K562 (cell line): ENCODE data around the gene RNF212B. TPM values are rescaled to one million over a fixed set of nuclear protein-coding genes. Genes with fewer than 3 reads are reported as not detected.

Source experiments
- ARID3A ChIP-seq: IDR thresholded peaks from 2 replicates; pipeline ENCODE4 v1.6.1; 2012; ENCODE audit warnings: low read depth, low read length, improper control_type of control experiment, borderline replicate concordance
- CHD4 ChIP-seq: fragments of 200-600 bp; sonication (generic); IDR thresholded peaks from 3 replicates; pipeline ENCODE4 v1.6.1; 2012; ENCODE audit warnings: low read depth, mild to moderate bottlenecking, mixed read lengths, low read length, inconsistent platforms; ENCODE audit not compliant: insufficient read depth, insufficient replicate concordance, poor library complexity, severe bottlenecking
- CREB3 ChIP-seq: fragments of 450-650 bp; conservative IDR thresholded peaks from 2 replicates; pipeline ENCODE4 v1.6.1; 2016; ENCODE audit warnings: missing genetic modification characterization, low read depth, mild to moderate bottlenecking, missing compliant biosample characterization, moderate library complexity
- DPF2 ChIP-seq: fragments of 450-650 bp; IDR thresholded peaks from 2 replicates; pipeline ENCODE4 v1.6.1; 2016
- E2F1 ChIP-seq: sonication (generic); formaldehyde crosslinking; IDR thresholded peaks from 2 replicates; pipeline ENCODE4 v1.8.1; 2023; ENCODE audit warnings: mild to moderate bottlenecking, missing genetic modification reagents, moderate library complexity
- FOXA3 ChIP-seq, 2 experiments: fragments of 450-650 bp in 1 of 2; sonication (generic) in 1 of 2; formaldehyde crosslinking; IDR thresholded peaks in 1 of 2; conservative IDR thresholded peaks in 1 of 2; 2 replicates each; pipeline versions ENCODE4 v1.4.0 to v1.8.0; 2020 to 2022; ENCODE audit warnings: mild to moderate bottlenecking in 2 of 2, missing genetic modification reagents in 1 of 2
- FUS ChIP-seq: fragments of 200-400 bp; formaldehyde crosslinking; optimal IDR thresholded peaks from 2 replicates; pipeline ENCODE3; 2017; ENCODE audit warnings: low read depth, low read length
- HDAC6 ChIP-seq: IDR thresholded peaks from 2 replicates; pipeline ENCODE4 v1.6.1; 2012; ENCODE audit warnings: low read depth, mild to moderate bottlenecking, control low read depth, inconsistent platforms, low read length, moderate library complexity
- MAX ChIP-seq: sonication (generic); formaldehyde crosslinking; IDR thresholded peaks from 2 replicates; pipeline ENCODE4 v1.9.0; 2022; ENCODE audit warnings: mild to moderate bottlenecking, missing genetic modification reagents
- NCOA1 ChIP-seq: fragments of 450-650 bp; IDR thresholded peaks from 2 replicates; pipeline ENCODE4 v1.6.1; 2016; ENCODE audit warnings: low read depth
- POLR2G ChIP-seq: fragments of 200-400 bp; formaldehyde crosslinking; IDR thresholded peaks from 2 replicates; pipeline ENCODE4 v1.6.1; 2017; ENCODE audit warnings: low read depth, mild to moderate bottlenecking, antibody characterized with exemption, low read length, moderate library complexity
- PTBP1 ChIP-seq: fragments of 200-400 bp; formaldehyde crosslinking; IDR thresholded peaks from 2 replicates; pipeline ENCODE4 v1.6.1; 2017; ENCODE audit warnings: low read depth, low read length
- SMARCE1 ChIP-seq: fragments of 450-650 bp; IDR thresholded peaks from 2 replicates; pipeline ENCODE4 v1.7.1; 2016; ENCODE audit warnings: mild to moderate bottlenecking
- SNRNP70 ChIP-seq: fragments of 200-400 bp; formaldehyde crosslinking; optimal IDR thresholded peaks from 2 replicates; pipeline ENCODE3; 2017; ENCODE audit warnings: low read depth, low read length
- SP2 ChIP-seq: IDR thresholded peaks from 2 replicates; pipeline ENCODE4 v1.6.1; 2011; ENCODE audit warnings: mild to moderate bottlenecking, low read depth, low read length, moderate library complexity; ENCODE audit not compliant: poor library complexity, severe bottlenecking; ENCODE audit errors: extremely low read depth
- TCF3 ChIP-seq: sonication (generic); formaldehyde crosslinking; IDR thresholded peaks from 2 replicates; pipeline ENCODE4 v1.4.0; 2020; ENCODE audit warnings: mild to moderate bottlenecking, missing genetic modification reagents
- U2AF1 ChIP-seq: fragments of 200-400 bp; formaldehyde crosslinking; optimal IDR thresholded peaks from 2 replicates; pipeline ENCODE3; 2017; ENCODE audit warnings: mild to moderate bottlenecking, low read depth, low read length, moderate library complexity
- ZBTB12 ChIP-seq: fragments of 250-450 bp; sonication (Bioruptor Pico); IDR thresholded peaks from 2 replicates; pipeline ENCODE4 v1.4.0; 2020
- ZBTB34 ChIP-seq: fragments of 250-450 bp; sonication (Bioruptor Pico); IDR thresholded peaks from 2 replicates; pipeline ENCODE4 v1.8.0; 2021; ENCODE audit warnings: mild to moderate bottlenecking, moderate library complexity
- ZNF507 ChIP-seq: conservative IDR thresholded peaks from 2 replicates; pipeline ENCODE4 v1.6.1; 2017; ENCODE audit warnings: missing genetic modification characterization, missing compliant biosample characterization
- polyA plus RNA-seq, 8 experiments: library from polyadenylated mRNA; depleted of rRNA in 4 of 8; stranded (reverse) in 5 of 8; unstranded in 3 of 8; fragments of >200 nt; fragmentation: Nextera tagmentation in 2 of 8; fragmentation: Illumina TruSeq in 1 of 8; extraction: Ambion mirVana in 2 of 8; extraction: Trizol in 1 of 8; gene quantifications; 2 replicates each; pipeline versions ENCODE4 v1.2.1 to v1.2.3, GENCODE V29; 2011 to 2014; ENCODE audit warnings: inconsistent platforms in 1 of 8, missing spikeins in 1 of 8
- total RNA-seq, 7 experiments: library from RNA; depleted of rRNA in 6 of 7; stranded (reverse); fragments of >200 nt in 6 of 7; fragmentation: Illumina TruSeq in 2 of 7; extraction: Trizol in 2 of 7; gene quantifications; 2 replicates each; pipeline versions ENCODE4 v1.2.1 to v1.2.3, GENCODE V29; 2011 to 2021; ENCODE audit warnings: low replicate concordance in 1 of 7

RNF212B gene
- total and polyA plus RNA-seq, 9 of the 15 experiments (the other 6 are each of a cell fraction or from before 2014, with no cell fraction given) = 0.15 to 0.43 (median 0.27) TPM; not detected in 3

- TF ChIP-seq ARID3A (no peak), ZNF507 (no peak), NCOA1 (no peak), PTBP1 (0 out of 2 replicates have a peak, but pooled peaks have one; percentile 20), DPF2 (peak; percentile 24; the same call in 1 of the 2 replicates), CREB3 (tag) (no peak), FUS (no peak), E2F1 (peak; percentile 68; the same call in 1 of the 2 replicates), ZBTB34 (CRISPR knock-in tag) (no peak), MAX (peak; percentile 95), POLR2G (peak; percentile 84), U2AF1 (no peak), HDAC6 (no peak), CHD4 (no peak), SMARCE1 (no peak), SP2 (no peak), FOXA3 (CRISPR knock-in tag; conservative IDR thresholded peaks at IDR 0.05 in 1 of 2, IDR thresholded peaks at IDR 0.05 in 1 of 2) (peak in 1 of 2 experiments; percentile 78; a peak in 2 of 4 replicates), TCF3 (CRISPR knock-in tag) (peak; percentile 27), SNRNP70 (no peak), ZBTB12 (CRISPR knock-in tag) (peak; percentile 49; the same call in 1 of the 2 replicates)
Observed at GRCh38 chr14:23301288-23301968, 63.7 kb downstream of the RNF212B start (continued).
